IPS DF 4.7 (cell line): Measurements from ENCODE around the gene CHP1.
"Not testable (repeated sequence)": the region's sequence is repeated elsewhere in the genome, so short reads cannot be mapped to it uniquely, and the experiment has no call there.

ENCODE experiments used
- DNase-seq: peaks from one replicate; pipeline ENCODE4 v3.0.0-alpha.2; 2013; ENCODE audit warnings: low spot score; ENCODE audit errors: extremely low read depth

CHP1 gene

GRCh38 chr15:41230650-41231421, at the start of gene CHP1, which contains the start of gene EXD1:
Gene CHP1 (plus strand): TSS chr15:41231268. CDS start chr15:41231383, 115 bp downstream.
Gene EXD1 (minus strand): TSS chr15:41230757. CDS start chr15:41226575, 4,182 bp downstream.
- peak; percentile 96 for DNase-seq

- DNase-seq, result no peak
Observed at GRCh38 chr15:41182266-41182665, 48.8 kb upstream of the CHP1 start.

DNA sequence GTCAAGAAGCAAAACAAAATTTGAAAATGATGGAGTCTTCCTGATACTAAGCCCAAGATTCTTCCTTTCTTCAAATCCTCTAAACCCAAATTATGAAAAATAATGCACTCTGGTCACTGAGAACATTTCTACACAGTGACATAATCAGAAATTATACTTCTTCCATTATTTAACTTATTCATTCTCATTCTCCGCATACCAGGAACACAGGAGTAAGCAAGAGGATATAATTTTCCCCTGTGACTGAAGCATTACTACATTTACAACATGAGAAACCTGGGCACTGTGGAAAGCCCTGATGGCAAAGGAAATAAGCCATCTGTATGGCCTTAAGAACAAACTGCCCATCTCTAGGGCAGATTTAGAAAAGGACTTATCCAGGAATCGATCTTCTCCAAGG, 47.5 kb upstream of the CHP1 start:
- no peak for DNase-seq

DNA sequence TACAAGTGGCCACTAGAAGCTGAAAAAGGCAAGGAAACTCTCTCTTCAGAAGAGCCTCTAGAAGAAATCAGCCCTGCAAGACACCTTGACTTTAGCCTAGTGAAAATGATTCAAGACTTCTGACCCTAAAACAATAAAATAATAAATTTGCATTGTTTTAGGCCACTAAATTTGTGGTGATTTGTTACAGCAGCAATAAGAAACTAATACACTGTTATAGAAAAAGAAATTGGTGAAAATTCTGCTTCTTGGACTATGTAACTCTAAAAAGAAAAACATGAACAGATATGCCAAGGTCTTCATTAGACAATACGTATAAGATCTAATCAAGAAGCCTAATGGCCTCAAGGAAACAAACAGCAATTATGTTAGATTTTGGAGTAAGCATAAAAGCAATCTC, 36.6 kb upstream of the CHP1 start:
- DNase-seq, result no peak

GRCh38 chr15:41199470-41199869, 31.6 kb upstream of the CHP1 start:
- no peak for DNase-seq

- DNase-seq, result no peak
Observed at GRCh38 chr15:41203395-41203794, 27.7 kb upstream of the CHP1 start.

DNA sequence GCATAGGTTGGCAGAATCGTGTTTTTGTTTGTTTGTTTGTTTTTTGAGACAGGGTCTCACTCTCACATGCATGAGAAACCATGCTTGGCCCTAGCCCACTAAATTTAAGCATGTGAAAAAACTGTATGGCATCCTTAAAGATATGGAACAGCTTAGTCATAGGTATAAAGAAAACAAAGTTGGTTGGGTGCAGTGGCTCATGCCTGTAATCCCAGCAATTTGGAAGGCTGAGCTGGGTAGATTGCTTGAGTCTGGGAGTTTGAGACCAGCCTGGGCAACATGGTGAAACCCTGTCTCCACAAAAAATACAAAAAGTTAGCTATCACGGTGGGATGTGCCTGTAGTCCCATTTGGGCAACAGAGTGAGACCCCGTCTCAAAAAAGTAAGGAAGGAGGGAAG, 25.8 kb upstream of the CHP1 start:
- no peak for DNase-seq

- DNase-seq, result no peak
Observed at GRCh38 chr15:41207687-41208448, 23.2 kb upstream of the CHP1 start.

DNA sequence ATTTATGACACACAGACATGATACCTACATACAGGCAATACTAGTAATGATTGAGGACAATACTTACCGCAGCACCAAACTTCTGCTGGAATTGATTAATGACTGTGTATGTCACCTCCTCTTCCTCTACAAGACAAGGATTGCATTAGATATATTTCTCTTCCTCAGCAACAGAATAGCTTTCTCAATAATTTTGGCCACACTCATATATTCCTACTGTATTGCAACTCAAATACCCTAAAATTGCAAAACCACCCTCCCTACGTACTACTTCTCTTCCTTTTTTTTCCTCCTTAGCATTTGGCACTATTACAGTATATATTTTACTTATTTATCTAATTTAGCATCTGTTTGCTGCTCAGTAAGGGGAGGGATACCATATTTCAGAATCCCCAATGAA, 15.4 kb upstream of the CHP1 start:
- no peak for DNase-seq

DNA sequence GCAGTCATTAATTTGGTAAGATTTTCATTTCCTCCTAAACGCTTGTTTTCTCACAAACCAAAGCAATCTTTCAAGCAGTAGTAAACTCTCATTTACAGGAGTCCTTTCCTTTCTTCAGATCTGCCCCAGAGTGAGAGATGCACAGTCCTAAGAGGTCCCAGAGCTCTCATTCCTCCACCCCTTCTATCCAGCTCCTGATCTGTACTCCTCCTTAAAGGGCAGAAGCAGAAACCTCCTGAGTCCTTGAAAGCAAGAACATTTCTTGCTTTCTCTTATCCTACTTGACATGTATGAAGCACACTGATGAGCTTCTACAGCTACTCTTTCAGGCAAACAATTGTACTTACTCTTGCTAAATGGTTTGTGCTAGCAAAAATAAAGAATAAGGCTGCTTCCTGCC, 12.2 kb upstream of the CHP1 start:
- DNase-seq, result no peak

GRCh38 chr15:41219381-41219780, 11.7 kb upstream of the CHP1 start:
- DNase-seq, result no peak

- DNase-seq, result no peak
Observed at GRCh38 chr15:41230345-41230649, 771 bp upstream of the CHP1 start.

DNA sequence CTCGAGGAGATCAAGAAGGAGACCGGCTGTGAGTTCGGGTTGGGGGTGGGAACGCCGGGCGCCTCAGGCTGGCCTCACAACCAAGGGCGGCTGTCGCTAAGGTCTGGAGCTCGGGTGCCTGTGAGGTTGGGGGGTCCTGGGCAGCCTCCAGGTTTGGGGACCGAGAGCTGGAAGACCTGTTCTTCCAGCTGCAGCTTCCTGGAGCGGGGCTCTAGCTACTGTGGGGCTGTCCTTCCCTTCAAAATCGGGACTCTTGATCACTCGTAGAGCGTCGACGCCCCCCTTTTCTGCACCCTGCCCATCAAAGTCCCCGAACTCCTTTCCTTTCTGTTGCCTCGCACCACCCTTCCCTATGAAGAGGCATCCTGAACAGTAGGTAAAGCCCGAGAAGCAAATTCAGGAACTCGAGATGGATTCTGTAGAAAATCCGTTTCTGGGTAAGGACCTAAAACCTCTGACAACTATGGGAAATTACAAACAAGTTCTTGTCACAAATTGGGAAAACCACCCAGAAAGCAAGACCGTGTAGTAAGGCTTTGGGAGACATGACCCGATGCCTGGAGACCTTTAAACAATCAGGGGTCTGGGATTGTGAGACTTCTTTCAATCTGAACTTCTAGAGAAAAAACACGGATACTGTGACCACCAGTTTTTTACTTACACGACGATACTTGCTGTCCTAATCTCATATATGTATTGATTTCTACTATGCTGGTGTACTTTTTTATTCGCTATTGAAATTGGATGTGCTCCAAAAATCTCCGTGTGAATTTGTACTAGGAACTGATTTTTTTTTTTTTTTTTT, 556 bp downstream of the CHP1 start:
- no peak for DNase-seq

GRCh38 chr15:41233367-41233771, 2.3 kb downstream of the CHP1 start:
- DNase-seq, result no peak

DNA sequence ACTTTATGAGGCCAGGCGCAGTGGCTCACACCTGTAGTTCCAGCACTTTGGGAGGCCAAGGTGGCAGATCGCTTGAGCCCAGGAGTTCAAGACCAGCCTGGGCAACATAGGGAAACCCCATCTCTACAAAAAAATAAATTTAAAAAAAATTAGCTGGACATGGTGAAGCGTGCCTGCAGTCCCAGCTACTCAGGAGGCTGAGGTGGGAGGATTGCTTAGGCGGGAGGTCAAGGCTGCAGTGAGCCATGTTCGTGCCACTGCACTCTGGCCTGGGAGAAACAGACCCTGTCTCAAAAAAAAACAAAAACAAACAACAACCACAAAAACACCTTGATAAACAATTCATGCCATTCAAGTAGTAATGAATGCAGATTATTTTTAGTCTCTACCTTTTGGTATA, 4.2 kb downstream of the CHP1 start:
- DNase-seq, result not testable (repeated sequence)

DNA sequence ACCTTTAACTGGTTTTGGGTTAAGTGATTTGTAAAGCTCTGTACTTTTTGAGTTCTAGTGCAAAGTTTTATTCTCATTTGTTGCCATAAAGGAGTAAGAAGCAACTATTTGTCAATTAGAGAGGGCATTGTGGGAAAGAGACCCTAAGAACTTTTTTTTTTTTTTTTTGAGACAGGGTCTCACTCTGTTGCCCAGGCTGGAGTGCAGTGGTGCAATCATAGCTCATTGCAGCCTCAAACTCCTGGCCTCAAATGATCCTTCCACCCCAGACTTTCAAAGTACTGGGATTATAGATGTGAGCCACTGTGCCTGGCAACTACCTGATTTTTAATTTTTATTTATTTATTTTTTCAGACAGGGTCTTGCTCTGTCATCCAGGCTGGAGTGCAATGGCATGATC, 4.9 kb downstream of the CHP1 start:
- DNase-seq, result no peak

DNA sequence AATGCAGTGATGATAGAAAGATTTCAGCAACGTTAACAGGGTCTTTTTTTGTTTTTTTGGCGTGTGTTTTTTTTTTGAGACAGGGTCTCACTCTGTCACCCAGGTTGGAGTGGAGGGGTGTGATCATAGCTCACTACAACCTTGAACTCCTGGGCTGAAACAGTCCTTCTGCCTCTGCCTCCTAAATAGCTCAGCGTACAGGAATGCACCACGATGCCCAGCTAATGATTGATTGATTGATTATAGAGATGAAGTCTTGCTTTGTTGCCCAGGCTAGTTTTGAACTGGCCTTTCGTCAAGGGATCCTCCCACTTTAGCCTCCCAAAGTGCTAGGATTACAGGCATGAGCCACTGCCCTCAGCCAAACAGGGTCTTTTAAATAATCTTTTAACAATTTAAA, 7.0 kb downstream of the CHP1 start:
- DNase-seq, result no peak

DNA sequence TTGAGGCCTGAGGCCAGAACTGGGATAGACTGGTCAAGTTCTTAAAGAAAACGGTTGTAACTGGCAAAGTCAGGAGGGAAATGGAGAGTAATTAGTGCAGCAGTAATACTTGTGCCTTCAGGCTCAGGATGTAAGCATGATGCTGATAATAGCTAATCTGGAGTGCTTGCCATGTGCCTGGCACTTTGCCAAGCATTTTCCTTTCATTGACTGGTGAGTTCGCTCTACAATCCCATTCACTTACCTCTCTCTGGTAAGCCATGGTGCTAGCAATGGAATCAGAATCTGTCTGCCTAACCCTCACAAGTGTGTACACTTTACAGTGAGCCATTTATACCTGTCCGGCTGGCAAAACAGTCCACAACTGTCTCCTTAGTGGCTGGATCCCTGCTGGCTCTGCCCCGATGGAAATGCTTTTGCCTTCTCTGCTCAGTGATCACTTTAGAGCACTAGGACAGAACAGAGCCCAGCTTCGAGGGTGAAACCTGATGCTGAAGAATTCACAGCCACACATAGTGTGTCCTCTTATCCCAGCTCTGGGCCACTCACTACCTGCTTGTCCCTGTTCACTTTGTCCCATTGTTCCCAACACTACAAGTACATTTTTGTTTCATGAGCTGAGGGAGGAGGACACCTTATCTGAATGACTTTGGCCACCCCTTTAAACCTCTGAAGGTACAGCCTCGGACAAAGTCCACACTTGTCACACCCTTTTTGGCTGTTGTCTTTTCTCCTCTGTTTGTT, 10.3 kb downstream of the CHP1 start:
- DNase-seq, result no peak

GRCh38 chr15:41250745-41251144, 19.7 kb downstream of the CHP1 start:
- not testable (repeated sequence) for DNase-seq

DNA sequence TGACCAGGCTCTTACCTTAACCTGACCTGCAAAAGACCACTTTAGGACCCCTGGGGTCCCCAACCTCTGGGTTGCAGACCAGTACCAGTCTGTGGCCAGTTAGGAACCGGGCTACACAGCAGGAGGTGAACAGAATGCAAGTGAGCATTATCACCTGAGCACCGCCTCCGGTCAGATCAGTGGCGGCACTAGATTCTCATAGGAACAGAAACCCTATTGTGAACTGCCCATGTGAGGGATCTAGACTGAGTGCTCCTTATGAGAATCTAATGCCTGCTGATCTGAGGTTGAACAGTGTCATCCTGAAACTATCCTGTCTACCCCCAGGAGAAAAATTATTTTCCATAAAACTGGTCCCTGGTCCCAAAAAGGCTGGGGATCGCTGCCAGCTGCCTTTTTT, 20.3 kb downstream of the CHP1 start:
- DNase-seq, result no peak

DNA sequence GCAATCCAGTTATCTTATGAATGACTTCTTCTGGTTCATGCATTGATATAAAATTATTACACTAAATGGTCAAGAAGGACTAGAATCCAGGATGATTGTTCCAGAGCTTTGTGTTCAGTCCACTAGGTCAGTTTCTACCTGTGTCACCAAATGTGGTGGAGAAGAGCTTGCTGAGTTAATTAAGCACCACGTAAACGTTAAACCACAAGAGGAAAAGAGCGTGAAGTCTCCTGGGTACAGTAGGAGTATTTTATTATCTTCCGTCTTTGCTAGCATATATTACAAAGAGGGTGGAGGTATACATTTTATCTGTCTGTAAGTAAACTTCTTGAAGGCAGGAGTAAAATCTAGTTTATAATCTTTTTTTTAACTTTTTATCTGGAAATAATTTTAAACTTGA, 23.5 kb downstream of the CHP1 start:
- no peak for DNase-seq
